MM.1S (cell line): ENCODE data around the gene AIRE.

Experiments used
- DNase-seq: peaks from one replicate; pipeline ENCODE4 v3.0.0-alpha.2; 2015
- H2AFZ ChIP-seq: fragments of 300-600 bp; sonication (generic); 2 replicates; pipeline ENCODE4 v1.6.0; 2016; ENCODE audit warnings: antibody characterized with exemption, low read length
- H3F3A ChIP-seq: fragments of 300-600 bp; sonication (generic); 2 replicates; pipeline ENCODE4 v1.6.1; 2016; ENCODE audit warnings: mild to moderate bottlenecking, antibody characterized with exemption, low read length, moderate library complexity, mixed read lengths; ENCODE audit not compliant: insufficient read depth
- H3K27ac ChIP-seq: fragments of 300-600 bp; sonication (generic); 2 replicates; pipeline ENCODE4 v1.5.1; 2016; ENCODE audit warnings: mild to moderate bottlenecking, low read length
- H3K27me3 ChIP-seq: fragments of 300-600 bp; sonication (generic); replicated peaks from 2 replicates; pipeline ENCODE4 v1.6.0; 2016; ENCODE audit warnings: low read length; ENCODE audit not compliant: insufficient read depth
- H3K36me3 ChIP-seq: fragments of 300-600 bp; sonication (generic); replicated peaks from 2 replicates; pipeline ENCODE4 v1.6.1; 2016; ENCODE audit warnings: mild to moderate bottlenecking, low read length, mixed read lengths; ENCODE audit not compliant: insufficient read depth
- H3K4me1 ChIP-seq: fragments of 300-600 bp; sonication (generic); 2 replicates; pipeline ENCODE4 v1.6.1; 2016; ENCODE audit warnings: low read length, mixed read lengths
- H3K4me2 ChIP-seq: fragments of 300-600 bp; sonication (generic); 2 replicates; pipeline ENCODE4 v1.6.0; 2016; ENCODE audit warnings: low read depth, low read length
- H3K4me3 ChIP-seq: fragments of 300-600 bp; sonication (generic); 2 replicates; pipeline ENCODE4 v1.5.1; 2016; ENCODE audit warnings: low read length, mixed read lengths
- H3K79me2 ChIP-seq: fragments of 300-600 bp; sonication (generic); 2 replicates; pipeline ENCODE4 v1.6.1; 2016; ENCODE audit warnings: mixed run types, low read length, mixed read lengths
- H3K9ac ChIP-seq: fragments of 300-600 bp; sonication (generic); 2 replicates; pipeline ENCODE4 v1.6.1; 2016; ENCODE audit warnings: low read length, mixed read lengths
- H3K9me2 ChIP-seq: fragments of 300-600 bp; sonication (generic); replicated peaks from 2 replicates; pipeline ENCODE4 v1.6.1; 2016; ENCODE audit warnings: mild to moderate bottlenecking, low read length, mixed read lengths; ENCODE audit not compliant: insufficient read depth
- H3K9me3 ChIP-seq: fragments of 300-600 bp; sonication (generic); replicated peaks from 2 replicates; pipeline ENCODE4 v1.6.1; 2016; ENCODE audit warnings: mild to moderate bottlenecking, low read length, mixed read lengths; ENCODE audit not compliant: insufficient read depth
- H4K20me1 ChIP-seq: fragments of 300-600 bp; sonication (generic); 2 replicates; pipeline ENCODE4 v1.6.1; 2016; ENCODE audit warnings: mild to moderate bottlenecking, low read length, moderate library complexity, mixed read lengths; ENCODE audit not compliant: insufficient read depth
- EZH2 ChIP-seq: fragments of 300-600 bp; sonication (generic); optimal IDR thresholded peaks from 2 replicates; pipeline ENCODE3; 2017; ENCODE audit warnings: low read depth, mild to moderate bottlenecking, antibody characterized with exemption, low read length, mixed read lengths
- EZH2phosphoT487 ChIP-seq: fragments of 300-600 bp; sonication (generic); IDR thresholded peaks from 2 replicates; pipeline ENCODE4 v1.6.1; 2018; ENCODE audit warnings: antibody characterized with exemption, low read length
- TF ChIP-seq, protein P1 (sequence below): fragments of 300-600 bp; sonication (generic); IDR thresholded peaks from 2 replicates; pipeline ENCODE4 v1.5.1; 2016; ENCODE audit warnings: antibody characterized with exemption, low read length, mixed read lengths

The AIRE gene

DNA sequence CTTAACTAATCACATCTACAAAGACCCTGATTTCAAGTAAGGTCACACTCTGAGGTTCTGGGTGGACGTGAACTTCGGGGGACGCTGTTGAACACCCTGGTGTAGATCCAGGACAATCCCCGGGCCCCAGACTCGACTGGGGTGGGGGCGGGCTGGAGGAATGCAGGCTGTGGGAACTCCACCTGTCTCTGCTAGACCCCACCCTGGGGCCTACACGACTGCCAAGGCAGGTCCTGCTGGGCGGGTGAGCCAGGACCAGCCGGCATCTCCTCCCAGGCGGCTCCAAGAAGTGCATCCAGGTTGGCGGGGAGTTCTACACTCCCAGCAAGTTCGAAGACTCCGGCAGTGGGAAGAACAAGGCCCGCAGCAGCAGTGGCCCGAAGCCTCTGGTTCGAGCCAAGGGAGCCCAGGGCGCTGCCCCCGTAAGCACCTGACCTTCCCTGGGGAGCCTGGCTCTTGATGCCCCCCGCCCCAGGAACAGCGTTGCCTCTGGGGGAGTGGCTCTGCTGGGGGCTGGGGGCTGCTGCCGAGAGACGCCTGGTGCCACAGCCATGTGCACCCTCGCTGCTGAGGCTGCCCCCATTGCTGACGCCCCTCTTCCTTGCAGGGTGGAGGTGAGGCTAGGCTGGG lies 3.8 kb downstream of the AIRE start:
- Histone ChIP-seq H2AFZ (no peak overlapping the region), H3K9ac (no peak overlapping the region), H4K20me1 (no peaks in the 10 kb centered on the region), H3K36me3 (no peaks in the 10 kb centered on the region), H3K4me2 (no peak overlapping the region), H3F3A (no peaks in the 10 kb centered on the region), H3K4me1 (no peaks in the 10 kb centered on the region), H3K9me2 (no peaks in the 10 kb centered on the region), H3K79me2 (no peaks in the 10 kb centered on the region), H3K9me3 (no peaks in the 10 kb centered on the region), H3K27me3 (peaks cover 93% of the 10 kb centered on the region), H3K4me3 (no peak overlapping the region), H3K27ac (no peak overlapping the region)
- no peak for TF ChIP-seq EZH2phosphoT487
- TF ChIP-seq, protein P1, sequence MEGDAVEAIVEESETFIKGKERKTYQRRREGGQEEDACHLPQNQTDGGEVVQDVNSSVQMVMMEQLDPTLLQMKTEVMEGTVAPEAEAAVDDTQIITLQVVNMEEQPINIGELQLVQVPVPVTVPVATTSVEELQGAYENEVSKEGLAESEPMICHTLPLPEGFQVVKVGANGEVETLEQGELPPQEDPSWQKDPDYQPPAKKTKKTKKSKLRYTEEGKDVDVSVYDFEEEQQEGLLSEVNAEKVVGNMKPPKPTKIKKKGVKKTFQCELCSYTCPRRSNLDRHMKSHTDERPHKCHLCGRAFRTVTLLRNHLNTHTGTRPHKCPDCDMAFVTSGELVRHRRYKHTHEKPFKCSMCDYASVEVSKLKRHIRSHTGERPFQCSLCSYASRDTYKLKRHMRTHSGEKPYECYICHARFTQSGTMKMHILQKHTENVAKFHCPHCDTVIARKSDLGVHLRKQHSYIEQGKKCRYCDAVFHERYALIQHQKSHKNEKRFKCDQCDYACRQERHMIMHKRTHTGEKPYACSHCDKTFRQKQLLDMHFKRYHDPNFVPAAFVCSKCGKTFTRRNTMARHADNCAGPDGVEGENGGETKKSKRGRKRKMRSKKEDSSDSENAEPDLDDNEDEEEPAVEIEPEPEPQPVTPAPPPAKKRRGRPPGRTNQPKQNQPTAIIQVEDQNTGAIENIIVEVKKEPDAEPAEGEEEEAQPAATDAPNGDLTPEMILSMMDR = no peak
- no peak for TF ChIP-seq EZH2
- no peak for DNase-seq

DNA sequence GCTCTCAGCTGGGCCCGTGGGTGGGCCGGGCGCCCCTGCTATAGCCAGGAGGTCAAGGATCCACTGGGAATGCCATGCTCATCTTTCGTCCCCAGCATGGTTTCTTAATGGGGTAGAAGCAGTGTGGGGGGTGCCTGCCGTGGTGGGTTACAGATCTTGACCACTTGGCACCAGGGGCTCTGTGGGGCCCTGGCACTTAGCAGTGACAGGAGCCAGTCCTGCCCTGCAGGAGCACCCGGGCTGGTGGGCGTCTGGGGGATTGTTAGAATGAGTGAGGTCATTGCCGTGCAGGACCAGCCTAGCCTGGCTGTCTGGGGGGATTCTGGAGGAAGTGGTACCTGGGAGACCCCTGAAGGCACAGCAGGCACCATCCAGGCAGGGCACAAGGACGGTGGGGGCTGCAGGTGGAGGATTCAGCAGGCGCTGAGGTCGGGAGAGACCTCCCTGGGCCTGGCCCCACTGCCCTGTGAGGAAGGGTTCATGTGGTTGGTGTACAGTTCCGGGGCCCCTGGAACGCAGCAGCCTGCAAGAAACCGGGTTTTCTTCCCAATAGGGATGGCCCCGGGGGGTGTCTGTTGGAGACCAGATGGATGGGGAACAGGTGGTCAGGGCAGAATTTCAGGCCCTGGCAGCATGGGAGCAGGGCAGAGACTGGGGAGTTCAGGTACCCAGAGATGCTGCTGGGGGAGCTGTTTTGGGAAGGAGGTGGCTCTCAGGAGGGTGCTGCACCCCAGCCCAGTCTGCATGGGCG lies 4.8 kb downstream of the AIRE start:
- Histone ChIP-seq H3K4me2 (no peak overlapping the region), H3K9me3 (no peaks in the 10 kb centered on the region), H3F3A (no peaks in the 10 kb centered on the region), H3K4me3 (no peak overlapping the region), H3K9ac (no peak overlapping the region), H3K36me3 (no peaks in the 10 kb centered on the region), H3K9me2 (no peaks in the 10 kb centered on the region), H3K27ac (no peak overlapping the region), H3K79me2 (no peaks in the 10 kb centered on the region), H3K27me3 (peaks cover 93% of the 10 kb centered on the region), H2AFZ (no peak overlapping the region), H3K4me1 (no peaks in the 10 kb centered on the region), H4K20me1 (no peaks in the 10 kb centered on the region)
- TF ChIP-seq, protein P1 = no peak
- TF ChIP-seq EZH2 = no peak
- TF ChIP-seq EZH2phosphoT487 = no peak
- DNase-seq = no peak

GRCh38 chr21:44291078-44291935 lies 5.6 kb downstream of the AIRE start:
- Histone ChIP-seq H3F3A (no peaks in the 10 kb centered on the region), H3K27ac (no peak overlapping the region), H2AFZ (no peak overlapping the region), H3K36me3 (no peaks in the 10 kb centered on the region), H3K4me1 (no peaks in the 10 kb centered on the region), H3K9me3 (no peaks in the 10 kb centered on the region), H3K4me3 (no peak overlapping the region), H3K9ac (no peak overlapping the region), H3K9me2 (no peaks in the 10 kb centered on the region), H3K27me3 (peaks cover 94% of the 10 kb centered on the region), H4K20me1 (no peaks in the 10 kb centered on the region), H3K4me2 (no peak overlapping the region), H3K79me2 (no peaks in the 10 kb centered on the region)
- no peak for DNase-seq
- TF ChIP-seq EZH2phosphoT487 (no peak), EZH2 (no peak)
- TF ChIP-seq, protein P1 = no peak
